OCI-LY1 (cell line): ENCODE results near the gene OPA1.

Experiments used
- EZH2 ChIP-seq: fragments of 200-600 bp; sonication (generic), shearing (Covaris generic); IDR thresholded peaks from 2 replicates; pipeline ENCODE4 v1.8.0; 2017; ENCODE audit warnings: borderline replicate concordance, mixed run types, mild to moderate bottlenecking, antibody characterized with exemption, low read length, moderate library complexity, mixed read lengths
- TF ChIP-seq, protein P1 (sequence below): fragments of 200-600 bp; sonication (generic), shearing (Covaris generic); IDR thresholded peaks from 2 replicates; pipeline ENCODE4 v1.5.1; 2017; ENCODE audit warnings: mild to moderate bottlenecking, antibody characterized with exemption, low read length, moderate library complexity, mixed read lengths

DNA sequence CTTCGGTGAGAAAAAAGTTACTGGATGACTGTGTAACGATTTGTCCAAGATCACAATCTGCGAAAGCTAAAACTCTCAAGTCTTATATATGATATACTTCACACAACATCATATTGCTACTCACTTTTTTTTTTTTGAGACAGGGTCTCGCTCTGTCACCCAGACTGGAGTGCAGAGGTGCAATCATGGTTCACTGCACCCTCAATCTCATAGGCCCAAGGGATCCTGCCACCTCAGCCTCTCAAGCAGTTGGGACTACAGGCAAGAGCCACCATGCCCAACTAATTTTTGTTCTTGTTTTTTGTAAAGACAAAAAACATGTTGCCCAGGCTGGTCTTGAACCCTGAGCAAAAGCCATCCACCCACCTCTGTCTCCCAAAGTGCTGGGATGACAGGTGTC lies 32.9 kb upstream of the OPA1 start:
- TF ChIP-seq, protein P1, sequence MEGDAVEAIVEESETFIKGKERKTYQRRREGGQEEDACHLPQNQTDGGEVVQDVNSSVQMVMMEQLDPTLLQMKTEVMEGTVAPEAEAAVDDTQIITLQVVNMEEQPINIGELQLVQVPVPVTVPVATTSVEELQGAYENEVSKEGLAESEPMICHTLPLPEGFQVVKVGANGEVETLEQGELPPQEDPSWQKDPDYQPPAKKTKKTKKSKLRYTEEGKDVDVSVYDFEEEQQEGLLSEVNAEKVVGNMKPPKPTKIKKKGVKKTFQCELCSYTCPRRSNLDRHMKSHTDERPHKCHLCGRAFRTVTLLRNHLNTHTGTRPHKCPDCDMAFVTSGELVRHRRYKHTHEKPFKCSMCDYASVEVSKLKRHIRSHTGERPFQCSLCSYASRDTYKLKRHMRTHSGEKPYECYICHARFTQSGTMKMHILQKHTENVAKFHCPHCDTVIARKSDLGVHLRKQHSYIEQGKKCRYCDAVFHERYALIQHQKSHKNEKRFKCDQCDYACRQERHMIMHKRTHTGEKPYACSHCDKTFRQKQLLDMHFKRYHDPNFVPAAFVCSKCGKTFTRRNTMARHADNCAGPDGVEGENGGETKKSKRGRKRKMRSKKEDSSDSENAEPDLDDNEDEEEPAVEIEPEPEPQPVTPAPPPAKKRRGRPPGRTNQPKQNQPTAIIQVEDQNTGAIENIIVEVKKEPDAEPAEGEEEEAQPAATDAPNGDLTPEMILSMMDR, result no peak
- TF ChIP-seq EZH2, result no peak
